ENCODE data around the gene SLC10A1. TPM values are rescaled to one million over a fixed set of nuclear protein-coding genes. Genes with fewer than 3 reads are reported as not detected.
A peak's percentile ranks its signal among the peaks of the same experiment; 100 is the strongest.

The SLC10A1 gene
- under 1 TPM in 3 of 6 donors, not detected in 3; 0.12 to 0.23 (median 0.16) TPM for polyA plus RNA-seq (ENCODE audit: low read depth in 6 of 6)

DNA sequence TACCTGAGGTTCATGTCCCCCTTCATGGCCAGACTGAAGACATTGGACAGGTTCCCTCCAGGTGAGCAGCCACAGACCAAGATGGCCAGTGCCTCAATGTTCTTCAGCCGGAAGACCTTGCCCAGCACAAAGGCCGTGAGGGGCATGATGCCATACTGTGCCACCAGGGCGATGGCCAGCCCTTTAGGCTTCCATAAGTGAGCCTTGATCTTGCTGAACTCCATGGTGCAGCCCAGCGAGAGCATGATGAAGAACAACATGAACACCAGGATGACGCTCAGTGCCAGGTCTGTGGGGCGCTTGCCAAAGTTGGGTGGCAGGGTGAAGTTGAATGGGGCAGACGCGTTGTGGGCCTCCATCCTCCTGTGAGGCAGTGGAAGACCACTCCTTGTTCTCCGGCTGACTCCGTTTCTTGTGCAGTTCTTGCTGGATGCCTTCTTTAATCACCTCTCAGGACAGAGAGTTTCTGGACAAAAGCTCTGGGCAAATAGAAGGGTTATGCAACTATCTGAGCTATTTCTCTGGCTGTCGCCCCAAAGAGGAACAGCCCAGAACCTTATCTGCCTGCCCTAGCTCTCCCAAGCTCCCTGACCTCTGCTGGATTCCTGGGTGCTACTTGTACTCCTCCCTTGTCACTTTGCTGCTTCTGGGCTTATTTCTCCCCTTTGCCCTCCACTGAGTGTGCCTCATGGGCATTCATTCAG lies at the start of gene SLC10A1:
Gene SLC10A1, minus strand, starts transcription at position 445 of the 704 bp plus-strand sequence. Its CDS starts 86 bp downstream, at position 359.
- peaks cover 0 to 6% (median 0%) of the 10 kb centered on the region in 7 donors for H3K9me3 Mint-ChIP-seq
- DNase-seq (no peak), ATAC-seq (ENCODE audit: low read depth in 2 of 2) (no peak)
- peaks cover 5 to 51% (median 20%) of the 10 kb centered on the region in 3 donors for H3K27me3 Mint-ChIP-seq
- no peaks in the 10 kb centered on the region for H3K4me1 Mint-ChIP-seq
- no peak within 1 kb of the TSS for H3K4me3 Mint-ChIP-seq
- peak within 1 kb of the TSS in 1 of 6 donors; percentile 30 for H3K27ac Mint-ChIP-seq
- H3K36me3 Mint-ChIP-seq, result peaks cover 6 to 19% of the 10 kb centered on the region in 2 donors

DNA sequence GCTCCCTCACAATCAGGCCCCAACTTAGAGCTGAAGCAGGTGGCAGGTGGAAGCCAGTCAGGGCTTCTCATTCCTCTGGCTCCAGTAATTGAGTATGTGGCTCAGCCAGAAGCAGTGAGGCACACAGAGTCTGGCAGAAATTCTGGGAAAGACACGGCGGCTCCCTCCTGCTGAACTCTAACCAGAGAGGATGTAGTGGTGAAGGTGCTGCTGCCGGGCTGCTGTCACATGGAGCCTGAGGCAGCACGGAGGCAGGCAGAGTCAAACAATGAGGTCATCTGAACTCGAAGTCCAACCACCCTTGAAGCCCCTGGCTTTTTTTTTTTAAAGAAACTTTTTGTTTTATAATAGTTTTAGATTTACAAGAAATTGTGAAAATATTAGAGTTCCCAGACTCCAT lies 48.7 kb upstream of the SLC10A1 start:
- Mint-ChIP-seq H3K9me3 (no peaks in the 10 kb centered on the region), H3K27ac (no peak overlapping the region), H3K36me3 (no peaks in the 10 kb centered on the region), H3K27me3 (peaks cover 9 to 17% (median 13%) of the 10 kb centered on the region in 3 donors), H3K4me1 (peaks cover 0 to 4% (median 3%) of the 10 kb centered on the region in 3 donors), H3K4me3 (no peak overlapping the region)
- DNase-seq, result no peak
- ATAC-seq (ENCODE audit: low read depth in 2 of 2), result no peak

GRCh38 chr14:69845050-69845581 lies 48.1 kb upstream of the SLC10A1 start:
- no peak overlapping the region for H3K4me3 Mint-ChIP-seq
- H3K9me3 Mint-ChIP-seq, result no peaks in the 10 kb centered on the region
- no peaks in the 10 kb centered on the region for H3K36me3 Mint-ChIP-seq
- no peak for DNase-seq
- peaks cover 0 to 4% (median 3%) of the 10 kb centered on the region in 3 donors for H3K4me1 Mint-ChIP-seq
- H3K27me3 Mint-ChIP-seq, result peaks cover 9 to 17% (median 13%) of the 10 kb centered on the region in 3 donors
- ATAC-seq (ENCODE audit: low read depth in 2 of 2), result no peak
- H3K27ac Mint-ChIP-seq, result no peak overlapping the region

DNA sequence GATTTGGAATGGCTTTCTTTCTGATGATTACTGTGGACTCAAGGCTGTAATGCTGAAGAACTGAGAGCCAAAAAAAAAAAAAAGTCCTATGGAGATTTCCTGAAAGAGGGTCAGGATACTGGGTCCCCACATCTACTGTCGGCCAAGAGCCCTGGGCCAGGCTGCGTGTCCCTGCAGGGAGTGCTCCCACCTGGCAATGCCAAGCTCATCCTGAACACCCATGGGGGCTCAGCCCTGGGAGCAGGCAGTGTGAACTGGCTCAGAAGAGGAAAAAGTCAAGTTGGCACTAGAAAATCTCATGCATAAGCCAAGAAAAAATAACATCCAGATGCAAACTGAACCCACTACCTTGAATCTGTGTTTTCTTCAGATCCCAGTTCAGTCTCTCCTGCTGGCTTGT lies 47.1 kb upstream of the SLC10A1 start:
- no peaks in the 10 kb centered on the region for H3K4me1 Mint-ChIP-seq
- no peaks in the 10 kb centered on the region for H3K9me3 Mint-ChIP-seq

GRCh38 chr14:69842686-69843420 lies 45.8 kb upstream of the SLC10A1 start:
- no peak for ATAC-seq (ENCODE audit: low read depth in 2 of 2)
- no peaks in the 10 kb centered on the region for H3K4me1 Mint-ChIP-seq

More for the DNA sequence above, 47.1 kb upstream of the SLC10A1 start:
- Mint-ChIP-seq H3K27me3 (peaks cover 4 to 13% (median 10%) of the 10 kb centered on the region in 3 donors), H3K27ac (no peak overlapping the region), H3K4me3 (no peak overlapping the region), H3K36me3 (no peaks in the 10 kb centered on the region)
- no peak for ATAC-seq (ENCODE audit: low read depth in 2 of 2)
- DNase-seq, result no peak

GRCh38 chr14:69841656-69842055 lies 44.6 kb upstream of the SLC10A1 start:
- no peak overlapping the region for H3K4me3 Mint-ChIP-seq
- H3K9me3 Mint-ChIP-seq, result no peaks in the 10 kb centered on the region
- no peak for ATAC-seq (ENCODE audit: low read depth in 2 of 2)
- no peaks in the 10 kb centered on the region for H3K36me3 Mint-ChIP-seq
- H3K27me3 Mint-ChIP-seq, result peaks cover 0 to 8% (median 2%) of the 10 kb centered on the region in 3 donors
- DNase-seq, result no peak
- H3K4me1 Mint-ChIP-seq, result no peaks in the 10 kb centered on the region
- no peak overlapping the region for H3K27ac Mint-ChIP-seq

More at GRCh38 chr14:69842686-69843420, 45.8 kb upstream of the SLC10A1 start:
- no peak for DNase-seq
- Mint-ChIP-seq H3K27ac (no peak overlapping the region), H3K27me3 (peaks cover 0 to 9% (median 4%) of the 10 kb centered on the region in 3 donors), H3K9me3 (no peaks in the 10 kb centered on the region), H3K36me3 (no peaks in the 10 kb centered on the region), H3K4me3 (no peak overlapping the region)

DNA sequence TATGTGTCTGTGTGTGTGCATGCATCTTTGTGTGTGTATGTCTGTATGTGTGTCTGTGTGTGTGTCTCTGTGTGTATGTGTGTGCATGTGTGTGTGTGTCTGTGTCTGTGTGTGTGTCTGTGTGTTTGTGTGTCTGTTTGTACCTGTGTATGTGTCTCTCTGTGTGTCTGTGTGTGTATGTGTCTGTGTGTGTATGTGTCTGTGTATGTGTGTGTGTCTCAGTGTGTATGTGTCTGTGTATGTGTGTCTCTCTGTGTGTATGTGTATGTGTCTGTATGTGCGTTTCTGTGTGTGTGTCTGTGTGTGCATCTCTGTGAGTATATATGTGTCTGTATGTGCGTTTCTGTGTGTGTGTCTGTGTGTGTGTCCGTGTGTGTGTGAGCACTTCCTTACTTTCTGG lies 42.6 kb upstream of the SLC10A1 start:
- Mint-ChIP-seq H3K4me3 (no peak overlapping the region), H3K27ac (no peak overlapping the region), H3K4me1 (no peaks in the 10 kb centered on the region), H3K9me3 (no peaks in the 10 kb centered on the region), H3K36me3 (no peaks in the 10 kb centered on the region), H3K27me3 (peaks cover 5 to 9% (median 8%) of the 10 kb centered on the region in 3 donors)
- DNase-seq (no peak), ATAC-seq (ENCODE audit: low read depth in 2 of 2) (no peak)

DNA sequence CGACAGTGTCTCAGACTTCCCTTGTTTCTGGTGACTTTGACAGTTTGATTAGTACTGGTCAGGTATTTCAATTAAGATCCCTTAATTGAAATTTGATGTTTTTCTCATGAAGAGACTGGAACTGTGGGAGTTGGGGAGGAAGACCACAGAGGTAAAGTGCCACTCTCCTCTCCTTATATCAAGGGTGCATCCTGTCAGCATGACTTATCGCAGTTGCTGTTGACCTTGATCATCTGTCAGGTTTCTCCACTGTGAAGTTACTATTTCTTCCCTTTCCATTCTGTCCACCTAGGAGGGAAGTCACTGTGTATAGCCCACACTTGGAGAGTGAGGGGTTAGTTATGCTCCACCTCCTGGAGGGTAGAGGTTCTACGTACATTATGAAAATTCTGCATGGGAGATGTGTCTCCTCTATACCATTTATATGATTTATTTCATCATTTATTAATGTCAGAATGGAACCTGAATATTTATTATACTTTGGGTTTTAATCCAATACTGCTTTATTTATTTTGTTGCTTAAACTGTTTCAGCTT lies 41.9 kb upstream of the SLC10A1 start:
- Mint-ChIP-seq H3K4me1 (no peaks in the 10 kb centered on the region), H3K9me3 (no peaks in the 10 kb centered on the region), H3K36me3 (no peaks in the 10 kb centered on the region), H3K27me3 (peaks cover 5 to 9% (median 8%) of the 10 kb centered on the region in 3 donors), H3K27ac (no peak overlapping the region), H3K4me3 (no peak overlapping the region)
- DNase-seq (no peak), ATAC-seq (ENCODE audit: low read depth in 2 of 2) (no peak)

DNA sequence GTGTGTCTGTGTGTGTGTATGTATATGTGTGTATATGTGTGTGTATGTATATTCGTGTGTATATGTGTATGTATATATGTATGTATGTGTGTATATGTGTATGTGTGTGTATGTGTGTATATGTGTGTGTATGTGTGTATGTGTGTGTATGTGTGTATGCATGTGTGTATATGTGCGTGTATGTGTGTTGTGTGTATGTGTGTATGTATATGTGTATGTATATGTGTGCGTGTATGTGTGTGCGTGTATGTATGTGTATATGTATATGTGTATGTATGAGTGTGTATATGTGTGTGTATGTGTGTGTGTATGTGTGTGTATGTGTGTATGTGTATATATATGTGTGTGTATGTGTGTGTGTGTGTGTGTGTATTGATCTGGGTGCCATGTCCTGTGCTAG lies 31.8 kb upstream of the SLC10A1 start:
- DNase-seq (no peak), ATAC-seq (ENCODE audit: low read depth in 2 of 2) (no peak)
- no peak overlapping the region for H3K27ac Mint-ChIP-seq
- H3K36me3 Mint-ChIP-seq, result no peaks in the 10 kb centered on the region
- H3K9me3 Mint-ChIP-seq, result peaks cover 0 to 3% (median 0%) of the 10 kb centered on the region in 7 donors
- no peak overlapping the region for H3K4me3 Mint-ChIP-seq
- peaks cover 5 to 29% (median 7%) of the 10 kb centered on the region in 3 donors for H3K27me3 Mint-ChIP-seq
- no peaks in the 10 kb centered on the region for H3K4me1 Mint-ChIP-seq

DNA sequence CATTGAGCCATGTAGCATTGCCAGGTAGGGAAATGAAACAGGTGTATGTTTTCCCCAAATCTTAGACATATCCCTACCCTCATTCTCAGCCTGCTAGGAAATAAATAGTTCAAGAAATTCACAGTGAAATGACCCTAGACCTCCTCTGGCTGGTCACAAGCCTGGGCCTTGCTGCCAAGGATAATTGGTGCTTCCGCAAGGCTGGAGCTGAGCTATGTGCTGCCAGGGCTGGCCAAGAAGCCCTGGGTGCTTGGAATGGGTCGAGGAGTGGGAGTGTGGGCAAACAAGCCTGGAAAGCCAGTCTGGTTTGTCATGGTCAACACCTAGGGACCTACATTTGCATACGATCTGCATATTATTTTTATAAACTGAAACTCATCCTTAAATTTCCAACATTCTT lies 31.3 kb upstream of the SLC10A1 start:
- no peaks in the 10 kb centered on the region for H3K4me1 Mint-ChIP-seq
- peaks cover 0 to 3% (median 0%) of the 10 kb centered on the region in 7 donors for H3K9me3 Mint-ChIP-seq
- no peak overlapping the region for H3K4me3 Mint-ChIP-seq
- H3K36me3 Mint-ChIP-seq, result no peaks in the 10 kb centered on the region
- DNase-seq, result no peak
- ATAC-seq (ENCODE audit: low read depth in 2 of 2), result no peak
- H3K27me3 Mint-ChIP-seq, result peaks cover 7 to 31% (median 12%) of the 10 kb centered on the region in 3 donors
- H3K27ac Mint-ChIP-seq, result no peak overlapping the region

DNA sequence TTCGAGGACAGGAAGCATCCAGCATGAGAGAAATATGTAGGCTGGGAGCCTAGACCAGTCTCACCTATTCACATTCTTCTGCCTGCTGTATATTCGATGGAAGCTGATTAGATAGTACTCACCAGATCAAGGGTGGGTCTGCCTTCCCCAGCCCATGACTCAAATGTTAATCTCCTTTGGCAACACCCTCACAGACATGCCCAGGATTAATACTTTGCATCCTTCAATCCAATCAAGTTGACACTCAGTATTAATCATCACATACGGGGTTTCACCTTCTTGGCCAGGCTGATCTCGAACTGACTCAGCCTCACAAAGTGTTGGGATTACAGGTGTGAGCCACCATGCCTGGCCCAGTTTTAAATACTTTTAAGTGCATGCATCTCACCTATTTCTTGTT lies 30.5 kb upstream of the SLC10A1 start:
- Mint-ChIP-seq H3K9me3 (peaks cover 0 to 3% (median 0%) of the 10 kb centered on the region in 7 donors), H3K36me3 (no peaks in the 10 kb centered on the region), H3K4me3 (no peak overlapping the region)

DNA sequence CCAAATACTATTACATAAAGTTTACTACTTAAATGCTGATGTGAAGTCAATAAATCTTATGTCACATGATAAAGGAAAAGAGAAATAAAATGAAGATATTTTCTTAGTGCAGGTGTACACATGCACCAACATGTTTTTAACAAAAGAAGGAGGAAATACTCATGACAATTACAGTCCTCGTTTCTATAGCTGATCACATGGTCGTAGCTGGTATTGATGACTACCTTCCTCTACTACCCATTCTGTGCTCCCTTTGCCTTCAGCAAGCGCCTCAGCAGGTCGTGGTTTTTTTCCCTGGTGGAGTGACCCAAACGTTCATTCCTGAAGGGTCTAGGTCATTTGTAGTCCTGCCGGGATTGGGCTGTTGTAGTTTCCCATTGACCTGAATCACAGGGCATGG lies 25.4 kb upstream of the SLC10A1 start:
- Mint-ChIP-seq H3K36me3 (no peaks in the 10 kb centered on the region), H3K27me3 (peaks cover 15 to 32% (median 26%) of the 10 kb centered on the region in 3 donors), H3K9me3 (no peaks in the 10 kb centered on the region), H3K27ac (no peak overlapping the region), H3K4me3 (no peak overlapping the region), H3K4me1 (peaks cover 4 to 10% (median 6%) of the 10 kb centered on the region in 3 donors)
- ATAC-seq (ENCODE audit: low read depth in 2 of 2) (no peak), DNase-seq (no peak)

More for the DNA sequence above, 30.5 kb upstream of the SLC10A1 start:
- Mint-ChIP-seq H3K27ac (peak overlapping the region in 1 of 6 donors; percentile 44), H3K27me3 (peaks cover 9 to 35% (median 19%) of the 10 kb centered on the region in 3 donors), H3K4me1 (no peaks in the 10 kb centered on the region)
- ATAC-seq (ENCODE audit: low read depth in 2 of 2), result no peak
- DNase-seq, result no peak

DNA sequence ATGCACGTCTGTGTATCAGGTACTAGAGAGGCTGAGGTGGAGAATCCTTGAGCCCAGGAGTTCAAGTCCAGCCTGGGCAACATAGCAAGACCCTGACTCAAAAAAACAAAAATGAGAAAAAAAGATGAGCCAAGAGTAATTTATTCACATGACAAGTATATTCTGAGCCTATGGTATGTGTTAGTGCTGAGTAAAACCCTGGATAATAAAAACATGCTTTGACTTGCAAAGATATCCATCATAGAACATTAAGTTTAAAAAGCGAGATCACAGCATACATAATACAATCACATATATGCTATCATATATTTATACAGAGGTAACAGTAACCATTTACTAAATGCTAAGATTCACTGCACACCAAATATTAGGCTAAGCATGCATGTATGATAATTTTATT lies 23.9 kb upstream of the SLC10A1 start:
- no peak for ATAC-seq (ENCODE audit: low read depth in 2 of 2)
- no peak overlapping the region for H3K4me3 Mint-ChIP-seq
- no peak overlapping the region for H3K27ac Mint-ChIP-seq
- H3K27me3 Mint-ChIP-seq, result peaks cover 15 to 25% (median 16%) of the 10 kb centered on the region in 3 donors
- peaks cover 4 to 10% (median 6%) of the 10 kb centered on the region in 3 donors for H3K4me1 Mint-ChIP-seq
- no peaks in the 10 kb centered on the region for H3K9me3 Mint-ChIP-seq
- H3K36me3 Mint-ChIP-seq, result no peaks in the 10 kb centered on the region
- no peak for DNase-seq
